Measurements from ENCODE around the gene SLC37A4. TPM values are rescaled to one million over a fixed set of nuclear protein-coding genes. Genes with fewer than 3 reads are reported as not detected.
"Not testable (repeated sequence)": the region's sequence is repeated elsewhere in the genome, so short reads cannot be mapped to it uniquely, and the experiment has no call there.

SLC37A4 gene
- total RNA-seq, 1 donor from 2014 or later = 21.9 TPM

GRCh38 chr11:118988280-118988679 lies 42.4 kb downstream of the SLC37A4 start:
- no peaks in the 10 kb centered on the region for H3K4me1 Mint-ChIP-seq (ENCODE audit: unreplicated experiment)
- H3K27ac Mint-ChIP-seq (ENCODE audit: unreplicated experiment) = no peak overlapping the region
- H3K9me3 Mint-ChIP-seq (ENCODE audit: unreplicated experiment) = no peaks in the 10 kb centered on the region
- H3K4me3 Mint-ChIP-seq (ENCODE audit: unreplicated experiment) = no peak overlapping the region
- H3K27me3 Mint-ChIP-seq (ENCODE audit: unreplicated experiment) = no peaks in the 10 kb centered on the region
- no peak for DNase-seq (ENCODE audit: low spot score)
- no peak for TF ChIP-seq CTCF (IDR thresholded peaks at IDR 0.05; ENCODE audit: unreplicated experiment)
- H3K36me3 Mint-ChIP-seq (ENCODE audit: low read depth, unreplicated experiment) = peaks cover 6% of the 10 kb centered on the region

GRCh38 chr11:118984825-118985224 lies 45.9 kb downstream of the SLC37A4 start:
- peaks cover 3% of the 10 kb centered on the region for H3K27me3 Mint-ChIP-seq (ENCODE audit: unreplicated experiment)
- no peaks in the 10 kb centered on the region for H3K36me3 Mint-ChIP-seq (ENCODE audit: low read depth, unreplicated experiment)
- H3K4me3 Mint-ChIP-seq (ENCODE audit: unreplicated experiment) = no peak overlapping the region
- DNase-seq (ENCODE audit: low spot score) = no peak
- H3K27ac Mint-ChIP-seq (ENCODE audit: unreplicated experiment) = no peak overlapping the region
- no peak for TF ChIP-seq CTCF (IDR thresholded peaks at IDR 0.05; ENCODE audit: unreplicated experiment)
- H3K4me1 Mint-ChIP-seq (ENCODE audit: unreplicated experiment) = peaks cover 4% of the 10 kb centered on the region
- no peaks in the 10 kb centered on the region for H3K9me3 Mint-ChIP-seq (ENCODE audit: unreplicated experiment)

DNA sequence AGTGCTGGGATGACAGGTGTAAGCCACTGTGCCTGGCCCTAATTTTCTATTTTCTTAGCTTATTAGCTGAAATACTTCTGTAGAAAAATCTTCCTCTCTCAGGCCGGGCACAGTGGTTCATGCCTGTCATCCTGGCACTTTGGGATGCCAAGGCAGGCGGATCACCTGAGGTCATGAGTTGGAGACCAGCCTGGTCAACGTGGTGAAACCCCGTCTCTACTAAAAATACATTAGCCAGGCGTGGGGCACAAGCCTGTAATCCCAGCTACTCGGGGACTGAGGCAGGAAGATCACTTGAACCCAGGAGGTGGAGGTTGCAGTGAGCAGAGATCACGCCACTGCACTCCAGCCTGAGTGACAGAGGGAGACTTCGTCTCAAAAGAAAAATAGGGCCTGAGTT lies 46.3 kb downstream of the SLC37A4 start:
- not testable (repeated sequence) for H3K4me1 Mint-ChIP-seq (ENCODE audit: unreplicated experiment); H3K4me3 Mint-ChIP-seq (ENCODE audit: unreplicated experiment); DNase-seq (ENCODE audit: low spot score); H3K27me3 Mint-ChIP-seq (ENCODE audit: unreplicated experiment); H3K9me3 Mint-ChIP-seq (ENCODE audit: unreplicated experiment); H3K36me3 Mint-ChIP-seq (ENCODE audit: low read depth, unreplicated experiment); H3K27ac Mint-ChIP-seq (ENCODE audit: unreplicated experiment)

DNA sequence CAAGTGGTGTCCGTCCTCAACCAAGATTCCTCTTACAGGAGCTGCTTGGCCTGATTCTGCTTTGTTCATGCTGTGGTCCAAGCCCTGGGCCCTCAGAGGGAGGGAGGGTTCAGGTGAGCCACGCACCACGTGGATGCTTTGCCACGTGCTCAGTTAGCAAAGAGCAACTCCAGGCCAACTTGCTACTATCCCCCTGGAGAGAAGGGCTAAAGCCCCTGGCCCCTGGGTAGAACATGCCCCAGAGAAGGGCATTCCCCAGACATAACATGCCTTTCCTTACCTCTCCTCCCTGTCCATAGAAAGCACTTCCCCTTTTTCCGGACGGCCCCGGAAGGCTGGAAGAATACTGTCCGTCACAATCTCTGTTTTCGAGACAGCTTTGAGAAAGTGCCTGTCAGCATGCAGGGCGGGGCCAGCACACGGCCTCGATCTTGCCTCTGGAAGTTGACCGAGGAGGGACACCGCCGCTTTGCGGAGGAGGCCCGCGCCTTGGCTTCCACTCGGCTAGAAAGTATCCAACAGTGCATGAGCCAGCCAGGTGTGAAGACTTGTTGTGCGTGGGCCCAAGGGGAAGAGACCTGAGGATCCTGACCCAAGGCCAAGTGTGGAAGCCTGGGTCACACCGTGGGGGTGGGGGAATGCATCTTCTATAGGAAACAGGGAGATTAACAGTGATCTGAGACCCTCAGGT lies 50.3 kb downstream of the SLC37A4 start:
- no peak for TF ChIP-seq CTCF (IDR thresholded peaks at IDR 0.05; ENCODE audit: unreplicated experiment)
- H3K4me1 Mint-ChIP-seq (ENCODE audit: unreplicated experiment) = peaks cover 4% of the 10 kb centered on the region
- H3K36me3 Mint-ChIP-seq (ENCODE audit: low read depth, unreplicated experiment) = no peaks in the 10 kb centered on the region
- H3K27ac Mint-ChIP-seq (ENCODE audit: unreplicated experiment) = no peak overlapping the region
- no peak overlapping the region for H3K4me3 Mint-ChIP-seq (ENCODE audit: unreplicated experiment)
- H3K9me3 Mint-ChIP-seq (ENCODE audit: unreplicated experiment) = no peaks in the 10 kb centered on the region
- H3K27me3 Mint-ChIP-seq (ENCODE audit: unreplicated experiment) = peaks cover 6% of the 10 kb centered on the region
- no peak for DNase-seq (ENCODE audit: low spot score)

DNA sequence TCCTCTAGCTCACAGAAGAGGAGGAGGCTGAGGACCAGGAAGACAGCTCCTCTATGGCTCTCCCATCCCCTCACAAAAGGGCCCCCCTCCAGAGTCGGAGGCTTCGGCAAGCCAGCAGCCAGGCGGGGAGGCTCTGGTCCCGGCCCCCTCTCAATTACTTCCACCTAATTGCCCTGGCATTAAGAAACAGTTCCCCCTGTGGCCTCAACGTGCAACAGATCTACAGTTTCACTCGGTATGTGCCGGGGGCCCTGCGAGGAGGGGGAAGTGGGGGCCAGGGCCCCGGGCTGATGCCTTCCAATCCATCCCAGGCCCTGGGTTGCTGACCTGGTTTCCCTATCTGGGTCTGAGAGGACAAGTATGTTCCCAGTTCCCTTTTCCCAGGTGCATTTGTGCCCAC lies 51.2 kb downstream of the SLC37A4 start:
- Mint-ChIP-seq H3K27me3 (ENCODE audit: unreplicated experiment) (peaks cover 6% of the 10 kb centered on the region), H3K4me3 (ENCODE audit: unreplicated experiment) (no peak overlapping the region), H3K27ac (ENCODE audit: unreplicated experiment) (no peak overlapping the region), H3K36me3 (ENCODE audit: low read depth, unreplicated experiment) (no peaks in the 10 kb centered on the region), H3K4me1 (ENCODE audit: unreplicated experiment) (peaks cover 4% of the 10 kb centered on the region), H3K9me3 (ENCODE audit: unreplicated experiment) (no peaks in the 10 kb centered on the region)
- no peak for DNase-seq (ENCODE audit: low spot score)
- no peak for TF ChIP-seq CTCF (IDR thresholded peaks at IDR 0.05; ENCODE audit: unreplicated experiment)
